Gastroesophageal sphincter (tissue), 3 donors: Measurements from ENCODE around the gene PCDHB2.
"Not testable (repeated sequence)": the region's sequence is repeated elsewhere in the genome, so short reads cannot be mapped to it uniquely, and the experiment has no call there.

Source experiments
- CTCF ChIP-seq, 4 experiments: fragments of 200-600 bp in 2 of 4; fragments of 450-650 bp in 2 of 4; sonication (generic) in 1 of 4; IDR thresholded peaks; one replicate each; pipeline ENCODE4 v1.5.1; 2017 to 2019; ENCODE audit warnings: antibody characterized with exemption in 4 of 4, mild to moderate bottlenecking in 2 of 4, moderate library complexity in 2 of 4
- EP300 ChIP-seq: sonication (generic); formaldehyde crosslinking; IDR thresholded peaks from one replicate; pipeline ENCODE4 v1.6.1; 2017; ENCODE audit warnings: antibody characterized with exemption, mild to moderate bottlenecking
- POLR2A ChIP-seq, 2 donors: fragments of 450-650 bp; IDR thresholded peaks; one replicate each; pipeline ENCODE4 v1.6.1; 2017; ENCODE audit warnings: antibody characterized with exemption in 2 of 2, mild to moderate bottlenecking in 2 of 2, moderate library complexity in 1 of 2

GRCh38 chr5:141102471-141102870 lies 8.1 kb downstream of the PCDHB2 start:
- TF ChIP-seq POLR2A (IDR thresholded peaks at IDR 0.05); CTCF (IDR thresholded peaks at IDR 0.05); EP300: not testable (repeated sequence)
